ENCODE measurements around the gene KIAA1671. TPM values are rescaled to one million over a fixed set of nuclear protein-coding genes. Genes with fewer than 3 reads are reported as not detected.
"Not testable (repeated sequence)": the region's sequence is repeated elsewhere in the genome, so short reads cannot be mapped to it uniquely, and the experiment has no call there.

The KIAA1671 gene
- total RNA-seq, 1 experiment from 2014 or later: 12.8 TPM

DNA sequence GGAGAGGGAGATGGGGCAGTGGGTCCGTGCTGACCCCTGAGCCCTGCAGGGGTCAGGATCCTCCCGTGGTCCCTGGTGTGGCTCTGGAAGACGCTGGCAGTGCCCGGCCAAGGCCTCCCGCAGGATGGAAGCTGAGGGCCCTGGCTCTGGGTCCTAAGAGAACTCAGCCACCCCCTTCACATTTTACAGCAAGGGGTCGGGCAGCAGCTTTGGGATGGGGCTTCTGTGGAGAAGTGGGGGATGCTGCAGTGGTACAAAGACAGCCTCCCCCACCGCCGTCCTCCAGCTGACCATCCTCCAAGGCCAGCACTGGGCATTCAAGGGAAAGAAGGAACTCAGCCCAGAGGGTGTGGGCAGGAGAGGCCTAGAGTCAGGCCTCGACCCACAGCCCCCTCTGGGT, 225.4 kb downstream of the KIAA1671 start:
- Histone ChIP-seq H3K9me3 (ENCODE audit: low read depth, low read length, poor library complexity, severe bottlenecking) (no peaks in the 10 kb centered on the region), H3K36me3 (ENCODE audit: insufficient read depth, low read length, poor library complexity, severe bottlenecking) (no peaks in the 10 kb centered on the region), H3K27me3 (replicated peaks; ENCODE audit: insufficient read depth, low read depth, low read length, poor library complexity) (no peaks in the 10 kb centered on the region), H3K4me3 (ENCODE audit: low read depth, low read length, poor library complexity, severe bottlenecking) (no peak overlapping the region), H3K27ac (ENCODE audit: low read depth, low read length, poor library complexity, severe bottlenecking) (no peak overlapping the region), H3K4me1 (ENCODE audit: insufficient read depth, low read length, poor library complexity, severe bottlenecking) (no peaks in the 10 kb centered on the region)
- TF ChIP-seq EZH2 (IDR thresholded peaks at IDR 0.05; ENCODE audit: borderline replicate concordance, low read depth, low read length, poor library complexity, severe bottlenecking) (no peak), CTCF (conservative IDR thresholded peaks at IDR 0.05; ENCODE audit: low read depth, low read length) (no peak)
- ChIA-PET CTCF (no interaction called here), POLR2A (ENCODE audit: low non-redundant PET) (no interaction called here)
- BruUV-seq (replicated peaks): no TSS peak
- no peak for DNase-seq (ENCODE audit: low spot score)
- intact Hi-C loops (cut with micrococcal nuclease; ENCODE audit: unreplicated experiment): no loop called here

GRCh38 chr22:25178348-25178747, 225.8 kb downstream of the KIAA1671 start:
- CTCF ChIA-PET: not testable (repeated sequence)

DNA sequence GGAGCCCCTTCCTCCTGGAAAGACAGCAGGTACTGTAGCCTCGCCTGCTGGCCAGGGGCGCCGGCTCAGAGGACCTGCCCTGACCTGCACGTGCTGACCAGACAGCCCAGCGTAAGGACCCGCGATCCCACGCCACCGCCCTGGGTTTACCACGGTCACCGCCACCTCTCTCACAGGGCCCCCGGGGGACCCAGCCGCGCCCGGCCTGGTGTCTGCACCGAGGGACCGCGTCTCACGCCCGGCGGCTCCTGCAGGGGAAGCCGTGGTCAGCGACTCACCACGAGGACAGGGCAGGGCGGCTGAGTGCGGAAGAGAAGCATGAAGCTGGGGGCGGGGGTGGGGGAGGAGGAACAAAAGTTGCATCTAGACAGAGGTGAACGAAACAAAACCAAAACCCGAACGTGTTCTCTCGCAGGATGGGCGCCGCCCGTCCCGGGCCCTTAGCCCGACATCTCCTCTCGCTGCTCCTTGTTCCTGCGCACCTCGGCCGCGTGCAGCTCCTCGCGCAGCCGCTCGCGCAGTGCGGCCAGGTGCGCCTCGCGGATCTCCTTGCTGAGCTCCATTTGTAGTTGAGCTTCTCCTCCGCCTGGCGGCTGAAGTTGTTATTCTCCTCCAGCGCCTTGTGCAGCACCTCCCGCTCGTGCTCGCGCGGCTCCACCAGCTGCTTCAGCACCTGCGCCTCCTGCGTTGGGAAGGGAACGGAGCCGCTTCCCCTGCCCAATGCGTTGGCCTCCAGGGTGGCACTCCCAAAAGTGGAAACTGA, 226.5 kb downstream of the KIAA1671 start:
- DNase-seq (ENCODE audit: low spot score); H3K27ac ChIP-seq (ENCODE audit: low read depth, low read length, poor library complexity, severe bottlenecking); POLR2A ChIA-PET (ENCODE audit: low non-redundant PET); H3K4me1 ChIP-seq (ENCODE audit: insufficient read depth, low read length, poor library complexity, severe bottlenecking); BruUV-seq (replicated peaks); H3K9me3 ChIP-seq (ENCODE audit: low read depth, low read length, poor library complexity, severe bottlenecking); H3K4me3 ChIP-seq (ENCODE audit: low read depth, low read length, poor library complexity, severe bottlenecking); intact Hi-C loops (cut with micrococcal nuclease; ENCODE audit: unreplicated experiment); H3K36me3 ChIP-seq (ENCODE audit: insufficient read depth, low read length, poor library complexity, severe bottlenecking); H3K27me3 ChIP-seq (replicated peaks; ENCODE audit: insufficient read depth, low read depth, low read length, poor library complexity); CTCF ChIA-PET: not testable (repeated sequence)

More at GRCh38 chr22:25178348-25178747, 225.8 kb downstream of the KIAA1671 start:
- H3K27me3 ChIP-seq (replicated peaks; ENCODE audit: insufficient read depth, low read depth, low read length, poor library complexity); H3K36me3 ChIP-seq (ENCODE audit: insufficient read depth, low read length, poor library complexity, severe bottlenecking); POLR2A ChIA-PET (ENCODE audit: low non-redundant PET); H3K4me3 ChIP-seq (ENCODE audit: low read depth, low read length, poor library complexity, severe bottlenecking); intact Hi-C loops (cut with micrococcal nuclease; ENCODE audit: unreplicated experiment); H3K9me3 ChIP-seq (ENCODE audit: low read depth, low read length, poor library complexity, severe bottlenecking); H3K27ac ChIP-seq (ENCODE audit: low read depth, low read length, poor library complexity, severe bottlenecking); BruUV-seq (replicated peaks); DNase-seq (ENCODE audit: low spot score); H3K4me1 ChIP-seq (ENCODE audit: insufficient read depth, low read length, poor library complexity, severe bottlenecking): not testable (repeated sequence)

DNA sequence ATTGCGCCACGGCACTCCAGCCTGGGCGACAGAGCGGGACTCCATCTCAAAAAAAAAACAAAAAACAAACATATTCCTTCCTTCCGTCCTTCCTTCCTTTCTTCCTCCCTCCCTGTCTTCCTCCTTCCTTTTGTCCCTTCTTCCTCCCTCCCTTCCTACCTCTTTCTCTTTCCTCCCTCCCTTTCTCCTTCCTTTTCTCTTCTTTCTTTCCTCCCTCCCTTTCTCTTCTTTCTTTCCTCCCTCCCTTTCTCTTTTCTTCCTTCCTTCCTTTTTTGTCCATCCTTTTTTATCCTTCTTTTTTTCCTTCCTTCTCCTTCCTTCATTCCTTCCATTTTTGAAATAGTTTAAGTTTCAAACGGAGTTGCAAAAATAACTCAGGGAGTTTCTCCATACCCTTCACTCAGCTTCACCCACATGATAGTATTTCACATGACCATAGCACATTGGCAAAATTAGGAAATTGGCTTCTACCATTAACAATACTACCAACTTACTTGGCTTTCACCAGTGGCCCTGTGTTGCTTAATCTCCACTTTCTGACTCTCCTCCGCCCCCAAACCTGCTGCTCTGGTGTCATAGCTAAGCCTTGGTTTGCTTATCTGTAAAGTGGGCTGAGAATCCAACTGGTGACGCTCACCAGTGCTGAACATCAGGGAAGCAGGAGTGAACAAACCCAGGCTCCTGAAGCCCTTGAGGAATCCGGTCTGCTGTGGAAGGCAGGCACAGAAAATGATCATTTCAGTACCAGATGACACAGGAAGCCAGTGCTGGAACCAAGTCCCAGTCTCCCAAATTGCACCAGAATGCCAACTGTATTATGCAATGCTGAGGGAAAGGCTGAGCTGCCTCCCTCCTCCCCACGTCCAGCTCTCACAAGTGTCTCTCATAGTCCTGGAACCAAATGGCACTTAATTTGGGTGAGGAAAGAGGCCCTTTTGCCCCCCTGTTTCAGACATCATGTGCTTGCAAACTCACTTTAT, 229.9 kb downstream of the KIAA1671 start:
- POLR2A ChIA-PET (ENCODE audit: low non-redundant PET): interaction anchor here (0.5 to 0.6 kb wide), 3 partner anchors 14 to 407 kb away, joined by 3 to 4 read pairs (median 3); no protein-coding TSS in a partner anchor
- H3K4me1 ChIP-seq (ENCODE audit: insufficient read depth, low read length, poor library complexity, severe bottlenecking): no peaks in the 10 kb centered on the region
- BruUV-seq (replicated peaks): no TSS peak
- H3K36me3 ChIP-seq (ENCODE audit: insufficient read depth, low read length, poor library complexity, severe bottlenecking): no peaks in the 10 kb centered on the region
- H3K27ac ChIP-seq (ENCODE audit: low read depth, low read length, poor library complexity, severe bottlenecking): no peak overlapping the region
- TF ChIP-seq CTCF (conservative IDR thresholded peaks at IDR 0.05; ENCODE audit: low read depth, low read length): no peak
- TF ChIP-seq EZH2 (IDR thresholded peaks at IDR 0.05; ENCODE audit: borderline replicate concordance, low read depth, low read length, poor library complexity, severe bottlenecking): no peak
- H3K9me3 ChIP-seq (ENCODE audit: low read depth, low read length, poor library complexity, severe bottlenecking): no peaks in the 10 kb centered on the region
- H3K4me3 ChIP-seq (ENCODE audit: low read depth, low read length, poor library complexity, severe bottlenecking): no peak overlapping the region
- H3K27me3 ChIP-seq (replicated peaks; ENCODE audit: insufficient read depth, low read depth, low read length, poor library complexity): no peaks in the 10 kb centered on the region
- intact Hi-C loops (cut with micrococcal nuclease; ENCODE audit: unreplicated experiment): no loop called here
- CTCF ChIA-PET: no interaction called here
- no peak for DNase-seq (ENCODE audit: low spot score)

All from A673 (cell line).